H1 (cell line): ENCODE results near the gene CAMTA1. TPM values are rescaled to one million over a fixed set of nuclear protein-coding genes. Genes with fewer than 3 reads are reported as not detected.

Experiments used
- EZH2 ChIP-seq: fragments of 200-600 bp; sonication (generic); IDR thresholded peaks from 2 replicates; pipeline ENCODE4 v1.7.1; 2012; ENCODE audit warnings: low read depth, mild to moderate bottlenecking, moderate library complexity, low read length, inconsistent platforms; ENCODE audit not compliant: severe bottlenecking
- HDAC6 ChIP-seq: IDR thresholded peaks from one replicate; pipeline ENCODE4 v1.7.1; 2012; ENCODE audit warnings: low read depth, mild to moderate bottlenecking, inconsistent platforms, low read length, moderate library complexity
- RAD21 ChIP-seq, 2 experiments: IDR thresholded peaks in 1 of 2; conservative IDR thresholded peaks in 1 of 2; 2 replicates each; pipeline ENCODE4 v1.6.1; 2011; ENCODE audit warnings: low read depth in 2 of 2, low read length in 2 of 2, improper control_type of control experiment in 1 of 2, inconsistent platforms in 1 of 2, mild to moderate bottlenecking in 1 of 2, moderate library complexity in 1 of 2
- polyA plus RNA-seq, 7 experiments: library from polyadenylated mRNA; depleted of rRNA in 3 of 7; stranded (reverse) in 5 of 7; unstranded in 2 of 7; fragments of >200 nt in 5 of 7; fragments of 200-250 nt in 2 of 7; gene quantifications; 1 replicate in 5 of 7; 2 replicates in 1 of 7; 4 replicates in 1 of 7; pipeline versions ENCODE4 v1.2.1 to v1.2.3, GENCODE V29; 2011 to 2013; ENCODE audit warnings: missing spikeins in 2 of 7, mixed read lengths in 2 of 7
- total RNA-seq: library from RNA; stranded (reverse); fragmentation: NEBNext Ultra II Directional; extraction: Animal tissue kit (Norgen Biotek cat#: 25700); gene quantifications from 2 replicates; pipeline ENCODE4 v1.2.1, GENCODE V29; 2021

The CAMTA1 gene
- total and polyA plus RNA-seq, 2 of the 8 experiments (the other 6 are each of a cell fraction or from before 2014, with no cell fraction given), result 65.0 to 119 TPM

GRCh38 chr1:7050751-7051665 is 265.8 kb downstream of the CAMTA1 start (continued):
- TF ChIP-seq HDAC6, result no peak
- TF ChIP-seq EZH2, result no peak
- TF ChIP-seq RAD21 (IDR thresholded peaks at IDR 0.05 in 1 of 2, conservative IDR thresholded peaks at IDR 0.05 in 1 of 2; ENCODE audit: low read depth in 2 of 2, low read length in 2 of 2), result no peak
